ENCODE data around the gene EDN3.

EDN3 gene

DNA sequence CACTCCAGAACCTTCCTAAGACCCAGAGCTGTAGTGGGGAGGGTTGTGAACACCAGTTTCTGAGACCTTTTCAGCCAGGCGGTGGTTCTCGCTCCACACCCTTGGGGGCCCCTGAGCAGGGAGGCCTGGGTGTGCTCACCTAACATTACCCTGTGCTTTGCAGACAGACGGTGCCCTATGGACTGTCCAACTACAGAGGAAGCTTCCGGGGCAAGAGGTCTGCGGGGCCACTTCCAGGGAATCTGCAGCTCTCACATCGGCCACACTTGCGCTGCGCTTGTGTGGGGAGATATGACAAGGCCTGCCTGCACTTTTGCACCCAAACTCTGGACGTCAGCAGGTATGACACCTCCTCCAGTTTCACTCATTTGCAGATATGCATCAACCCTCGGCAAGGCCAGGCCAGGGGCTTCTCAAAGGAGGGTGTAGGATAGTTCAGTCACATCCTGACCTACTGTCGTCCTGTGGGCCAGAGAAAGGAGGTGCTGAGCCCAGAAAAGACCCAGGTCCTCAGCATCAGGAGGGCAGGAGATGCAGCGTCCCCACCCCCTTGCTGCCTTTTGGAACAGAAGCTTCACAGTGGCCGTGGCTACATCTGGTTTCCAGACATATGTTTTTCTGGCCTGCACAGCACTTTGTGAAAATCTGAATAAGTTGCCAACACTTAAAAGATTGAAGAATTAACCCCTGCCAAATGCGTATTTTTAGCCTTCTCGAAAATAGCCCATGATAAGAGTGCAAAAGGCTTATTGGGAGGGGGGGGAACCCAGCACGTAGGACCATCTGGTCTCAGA, 20.6 kb downstream of the EDN3 start:
- TF ChIP-seq, protein P1, sequence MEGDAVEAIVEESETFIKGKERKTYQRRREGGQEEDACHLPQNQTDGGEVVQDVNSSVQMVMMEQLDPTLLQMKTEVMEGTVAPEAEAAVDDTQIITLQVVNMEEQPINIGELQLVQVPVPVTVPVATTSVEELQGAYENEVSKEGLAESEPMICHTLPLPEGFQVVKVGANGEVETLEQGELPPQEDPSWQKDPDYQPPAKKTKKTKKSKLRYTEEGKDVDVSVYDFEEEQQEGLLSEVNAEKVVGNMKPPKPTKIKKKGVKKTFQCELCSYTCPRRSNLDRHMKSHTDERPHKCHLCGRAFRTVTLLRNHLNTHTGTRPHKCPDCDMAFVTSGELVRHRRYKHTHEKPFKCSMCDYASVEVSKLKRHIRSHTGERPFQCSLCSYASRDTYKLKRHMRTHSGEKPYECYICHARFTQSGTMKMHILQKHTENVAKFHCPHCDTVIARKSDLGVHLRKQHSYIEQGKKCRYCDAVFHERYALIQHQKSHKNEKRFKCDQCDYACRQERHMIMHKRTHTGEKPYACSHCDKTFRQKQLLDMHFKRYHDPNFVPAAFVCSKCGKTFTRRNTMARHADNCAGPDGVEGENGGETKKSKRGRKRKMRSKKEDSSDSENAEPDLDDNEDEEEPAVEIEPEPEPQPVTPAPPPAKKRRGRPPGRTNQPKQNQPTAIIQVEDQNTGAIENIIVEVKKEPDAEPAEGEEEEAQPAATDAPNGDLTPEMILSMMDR (IDR thresholded peaks at IDR 0.05): no peak

DNA sequence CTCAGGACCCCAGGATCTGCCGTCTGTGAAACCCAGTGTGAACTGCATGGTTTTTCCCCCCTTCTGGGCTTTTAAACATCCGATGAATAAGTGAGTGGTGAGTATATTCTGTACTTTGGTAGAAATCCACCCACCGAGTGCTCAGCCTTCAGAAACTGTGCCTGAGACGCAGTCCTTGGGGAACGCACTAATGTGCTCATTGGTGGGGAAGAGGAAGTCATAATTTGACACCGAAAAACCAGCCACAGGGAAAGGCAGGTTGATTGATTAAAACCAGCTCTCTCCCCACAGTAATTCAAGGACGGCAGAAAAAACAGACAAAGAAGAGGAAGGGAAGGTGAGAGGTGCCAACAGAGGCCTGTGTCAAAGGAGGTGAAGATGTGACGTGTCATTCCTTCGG, 21.7 kb downstream of the EDN3 start:
- TF ChIP-seq, protein P1 (IDR thresholded peaks at IDR 0.05): no peak

DNA sequence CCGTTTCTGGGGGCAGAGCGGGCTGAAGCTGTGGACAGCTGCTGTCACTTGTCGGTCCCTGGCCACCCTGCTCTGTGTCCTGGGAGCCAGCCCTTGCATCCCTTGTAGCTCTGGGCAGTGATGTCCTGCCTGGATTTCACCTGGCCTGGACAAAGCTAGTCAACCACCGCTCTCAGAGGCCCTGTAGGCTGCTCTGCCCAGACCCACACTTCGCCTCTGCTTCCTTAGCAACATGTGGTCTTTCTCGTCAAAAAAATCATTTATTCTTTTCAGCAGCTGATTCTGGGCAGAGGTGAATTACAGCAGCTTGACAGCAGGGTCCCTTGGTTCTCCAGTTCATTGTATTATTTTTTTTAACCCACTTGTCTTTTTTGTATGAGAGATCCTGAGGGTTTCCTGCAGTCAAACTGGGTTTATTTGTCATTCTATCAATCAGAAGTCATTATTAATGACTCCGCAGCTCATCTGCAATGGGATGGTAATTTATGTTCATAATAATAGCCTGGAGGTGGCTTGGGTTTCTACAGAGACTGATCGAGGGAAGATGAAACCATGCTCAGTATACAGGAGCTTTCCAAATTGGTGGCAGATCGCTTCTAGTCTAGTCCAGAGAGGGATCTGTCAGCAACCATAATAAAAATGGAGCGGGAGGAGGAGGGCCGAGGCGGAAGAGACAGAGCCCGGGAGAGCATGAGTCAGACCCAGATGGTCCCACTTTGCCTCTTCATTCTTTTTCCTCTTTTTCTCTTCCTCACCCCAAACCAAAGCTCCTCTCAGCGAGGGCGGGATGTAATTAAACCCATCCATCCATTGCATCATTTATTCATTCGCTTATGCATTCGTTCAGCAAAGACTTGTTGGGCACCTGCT, 22.4 kb downstream of the EDN3 start:
- TF ChIP-seq, protein P1 (IDR thresholded peaks at IDR 0.05): no peak

DNA sequence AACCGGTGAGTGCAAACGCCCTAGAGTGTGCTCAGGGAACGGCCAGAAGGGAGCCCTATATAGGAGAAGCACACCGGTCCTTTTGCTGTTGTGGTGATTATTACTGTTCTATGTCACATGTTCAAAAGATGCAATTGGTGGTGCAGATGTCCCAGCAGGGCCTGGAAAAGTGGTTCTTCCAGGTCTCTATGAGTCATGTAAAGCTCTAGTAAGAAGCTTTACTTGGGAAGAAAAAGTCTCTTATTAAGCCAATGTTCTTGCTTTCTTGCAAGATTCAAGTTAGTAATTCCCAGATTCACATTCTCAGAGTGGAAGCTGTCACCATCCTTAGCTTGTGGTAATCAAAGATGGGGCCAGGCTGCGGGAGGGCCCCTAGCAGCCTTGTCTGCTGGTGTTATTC, 23.3 kb downstream of the EDN3 start:
- TF ChIP-seq, protein P1 (IDR thresholded peaks at IDR 0.05): no peak

DNA sequence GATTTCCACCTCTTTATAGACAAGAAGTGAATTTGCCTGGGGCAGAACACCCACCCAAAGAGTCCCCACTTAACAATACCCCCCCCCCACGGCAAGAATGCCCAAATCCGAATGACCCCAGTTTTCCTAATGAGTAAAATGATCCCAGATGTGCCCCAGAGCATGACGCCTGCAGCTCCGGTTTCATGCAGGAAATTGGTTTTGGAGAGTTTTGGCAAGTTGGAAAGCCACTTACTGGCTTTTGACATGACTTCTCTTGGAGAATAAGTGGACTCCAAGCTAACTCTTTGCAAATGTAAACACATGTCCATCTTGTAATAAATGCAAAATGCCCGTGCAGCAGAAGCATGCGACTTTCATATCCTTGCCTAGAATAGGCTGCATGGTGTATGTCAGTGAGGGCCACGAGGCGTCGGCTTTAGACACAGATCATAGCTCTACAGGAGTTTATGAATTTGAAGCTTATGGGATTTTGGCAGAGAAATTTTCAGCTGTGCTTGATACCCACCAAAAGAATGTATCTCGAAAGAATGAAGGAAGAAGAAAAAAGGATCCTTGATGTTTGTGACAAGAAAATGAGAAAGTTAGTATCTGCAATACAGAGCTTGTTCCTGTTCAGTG, 24.2 kb downstream of the EDN3 start:
- TF ChIP-seq, protein P1 (IDR thresholded peaks at IDR 0.05): no peak

DNA sequence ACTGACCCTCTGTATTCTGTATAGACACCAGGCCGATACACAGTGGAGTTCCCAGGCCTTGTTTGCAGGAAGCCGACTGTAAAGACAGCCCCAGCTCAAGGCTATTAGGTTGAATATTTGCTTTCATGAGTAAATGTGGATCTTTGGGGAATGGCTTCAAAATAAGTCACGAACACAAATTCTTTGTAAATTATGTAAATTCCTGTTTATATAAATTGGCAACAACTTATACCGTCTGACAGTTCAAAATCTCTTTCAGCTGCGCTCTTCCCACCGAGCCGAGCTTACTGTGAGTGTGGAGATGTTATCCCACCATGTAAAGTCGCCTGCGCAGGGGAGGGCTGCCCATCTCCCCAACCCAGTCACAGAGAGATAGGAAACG, 24.7 kb downstream of the EDN3 start:
- TF ChIP-seq, protein P1 (IDR thresholded peaks at IDR 0.05): no peak

DNA sequence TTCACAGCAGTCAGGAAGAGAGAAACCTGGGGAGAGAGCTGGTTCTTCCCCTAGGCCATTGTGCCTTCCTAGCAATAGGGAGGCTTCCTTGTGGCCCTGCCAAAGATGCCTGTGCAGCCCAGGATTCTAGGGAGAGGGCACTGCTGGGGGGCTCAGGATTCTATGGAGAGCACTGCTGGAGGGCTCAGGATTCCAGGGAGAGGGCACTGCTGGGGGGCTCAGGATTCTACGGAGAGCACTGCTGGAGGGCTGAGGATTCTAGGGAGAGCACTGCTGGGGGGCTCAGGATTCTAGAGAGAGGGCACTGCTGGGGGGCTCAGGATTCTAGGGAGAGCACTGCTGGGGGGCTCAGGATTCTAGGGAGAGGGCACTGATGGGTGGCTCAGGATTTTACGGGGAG, 25.8 kb downstream of the EDN3 start:
- TF ChIP-seq, protein P1 (IDR thresholded peaks at IDR 0.05): no peak

Measured in LNCAP (cell line).